SK-N-SH (cell line): ENCODE data around the gene ELOVL2. TPM values are rescaled to one million over a fixed set of nuclear protein-coding genes. Genes with fewer than 3 reads are reported as not detected.

Source experiments
- CTCF ChIA-PET: fragments of 300-600, 350-600 bp; formaldehyde crosslinking; extraction: SDS; loops from one replicate; lab custom pipeline; 2021; lab: Yijun Ruan, JAX
- POLR2A ChIA-PET: fragments of 350-600 bp; sonication (Branson Sonifier 250); formaldehyde crosslinking; extraction: SDS; loops from one replicate; lab custom pipeline; 2020; ENCODE audit warnings: antibody characterized with exemption, inconsistent platforms; lab: Yijun Ruan, JAX
- DNase-seq: peaks from one replicate; pipeline ENCODE4 v3.0.0; 2012
- H2AFZ ChIP-seq: fragments of 200-600 bp; sonication (generic); 2 replicates; pipeline ENCODE4 v1.8.1; 2016; ENCODE audit warnings: antibody characterized with exemption, mild to moderate bottlenecking, low read depth
- H3F3A ChIP-seq: fragments of 200-600 bp; sonication (generic); replicated peaks from 2 replicates; pipeline ENCODE3; 2016; ENCODE audit warnings: antibody characterized with exemption, mild to moderate bottlenecking; ENCODE audit not compliant: insufficient read depth
- H3K27ac ChIP-seq, 2 experiments: fragments of 200-500 bp in 1 of 2; fragments of 200-600 bp in 1 of 2; sonication (Bioruptor generic) in 1 of 2; sonication (generic), shearing (Covaris generic) in 1 of 2; 2 replicates each; pipeline versions ENCODE4 v1.5.1 to v1.6.1; 2014 to 2016; ENCODE audit warnings: low read depth in 2 of 2, inconsistent platforms in 1 of 2, low read length in 1 of 2, mild to moderate bottlenecking in 1 of 2, mixed read lengths in 1 of 2
- H3K27me3 ChIP-seq: fragments of 200-600 bp; sonication (generic), shearing (Covaris generic); 2 replicates; pipeline ENCODE4 v1.6.1; 2016; ENCODE audit warnings: mixed run types; ENCODE audit not compliant: insufficient read depth
- H3K36me3 ChIP-seq, 2 experiments: fragments of 200-500 bp in 1 of 2; fragments of 200-600 bp in 1 of 2; sonication (Bioruptor generic) in 1 of 2; sonication (generic) in 1 of 2; replicated peaks in 1 of 2; 2 replicates each; pipeline versions ENCODE3 to v1.5.1; 2014 to 2016; ENCODE audit warnings: low read length in 1 of 2, mild to moderate bottlenecking in 1 of 2; ENCODE audit not compliant: insufficient read depth in 2 of 2, control insufficient read depth in 1 of 2
- H3K4me1 ChIP-seq, 2 experiments: fragments of 200-500 bp in 1 of 2; fragments of 200-600 bp in 1 of 2; sonication (Bioruptor generic) in 1 of 2; sonication (generic), shearing (Covaris generic) in 1 of 2; 2 replicates each; pipeline versions ENCODE4 v1.5.1 to v1.6.1; 2014 to 2016; ENCODE audit warnings: low read depth in 1 of 2, low read length in 1 of 2, mixed run types in 1 of 2; ENCODE audit not compliant: insufficient read depth in 2 of 2, control insufficient read depth in 1 of 2
- H3K4me2 ChIP-seq: fragments of 200-600 bp; sonication (generic), shearing (Covaris generic); 2 replicates; pipeline ENCODE4 v1.6.1; 2017; ENCODE audit warnings: mixed run types
- H3K4me3 ChIP-seq, 2 experiments: fragments of 200-500 bp in 1 of 2; fragments of 200-600 bp in 1 of 2; sonication (Bioruptor generic) in 1 of 2; sonication (generic), shearing (Covaris generic) in 1 of 2; 2 replicates each; pipeline versions ENCODE4 v1.5.1 to v1.8.1; 2014 to 2016; ENCODE audit warnings: low read depth in 2 of 2, inconsistent platforms in 1 of 2, low read length in 1 of 2, mild to moderate bottlenecking in 1 of 2, mixed read lengths in 1 of 2, moderate library complexity in 1 of 2
- H3K79me2 ChIP-seq: fragments of 200-600 bp; sonication (generic); 2 replicates; pipeline ENCODE4 v1.8.1; 2017; ENCODE audit warnings: mild to moderate bottlenecking; ENCODE audit not compliant: insufficient read depth
- H3K9ac ChIP-seq: fragments of 200-600 bp; sonication (generic); 2 replicates; pipeline ENCODE4 v1.6.1; 2017; ENCODE audit warnings: mixed run types
- H3K9me2 ChIP-seq: fragments of 200-600 bp; sonication (generic); 2 replicates; pipeline ENCODE4 v1.6.1; 2017; ENCODE audit warnings: mixed run types
- H3K9me3 ChIP-seq: fragments of 200-600 bp; sonication (generic); 2 replicates; pipeline ENCODE4 v1.6.1; 2017; ENCODE audit warnings: mixed run types, mild to moderate bottlenecking, moderate library complexity
- H4K20me1 ChIP-seq: fragments of 200-600 bp; sonication (generic); 2 replicates; pipeline ENCODE4 v1.6.1; 2017; ENCODE audit warnings: mild to moderate bottlenecking, mixed run types; ENCODE audit not compliant: insufficient read depth
- ELF1 ChIP-seq: IDR thresholded peaks from 2 replicates; pipeline ENCODE4 v1.4.0; 2012
- EP300 ChIP-seq, 2 experiments: IDR thresholded peaks; 2 replicates each; pipeline versions ENCODE4 v1.4.0 to v1.6.1; 2012; ENCODE audit warnings: borderline replicate concordance in 1 of 2, low read depth in 1 of 2, low read length in 1 of 2
- FOSL2 ChIP-seq: IDR thresholded peaks from 2 replicates; pipeline ENCODE4 v1.4.0; 2012; ENCODE audit warnings: low read depth, mild to moderate bottlenecking, moderate library complexity, borderline replicate concordance
- FOXJ3 ChIP-seq: sonication (generic); formaldehyde crosslinking; IDR thresholded peaks from 2 replicates; pipeline ENCODE4 v1.5.1; 2020; ENCODE audit warnings: mild to moderate bottlenecking, missing genetic modification reagents
- GABPA ChIP-seq: IDR thresholded peaks from 2 replicates; pipeline ENCODE4 v1.4.0; 2012; ENCODE audit warnings: low read depth, mild to moderate bottlenecking
- GATA2 ChIP-seq: sonication (generic); formaldehyde crosslinking; IDR thresholded peaks from 2 replicates; pipeline ENCODE4 v1.5.0; 2020; ENCODE audit warnings: mild to moderate bottlenecking, missing genetic modification reagents
- NFIC ChIP-seq: IDR thresholded peaks from 2 replicates; pipeline ENCODE4 v1.4.0; 2012; ENCODE audit warnings: borderline replicate concordance
- POLR2AphosphoS5 ChIP-seq: IDR thresholded peaks from 2 replicates; pipeline ENCODE4 v1.6.1; 2012; ENCODE audit warnings: low read depth, low read length
- RAD21 ChIP-seq: IDR thresholded peaks from 2 replicates; pipeline ENCODE4 v1.6.1; 2012; ENCODE audit warnings: mild to moderate bottlenecking, low read length
- RCOR1 ChIP-seq: fragments of 150-350 bp; IDR thresholded peaks from 2 replicates; pipeline ENCODE4 v1.6.1; 2017; ENCODE audit warnings: antibody characterized with exemption, low read length
- RXRA ChIP-seq: IDR thresholded peaks from 2 replicates; pipeline ENCODE4 v1.4.0; 2012; ENCODE audit warnings: low read depth, mild to moderate bottlenecking, borderline replicate concordance
- WGBS: methylation state at CpG from one replicate; pipeline ENCODE4 v1.1.6; 2017; ENCODE audit warnings: low lambda C conversion rate; 5-methylcytosine and 5-hydroxymethylcytosine counted together
- polyA plus RNA-seq, 3 experiments: library from polyadenylated mRNA; depleted of rRNA; stranded (reverse); fragments of >200 nt; gene quantifications; 2 replicates each; pipeline ENCODE4 v1.2.3, GENCODE V29; 2012
- TF ChIP-seq, protein P1 (sequence below): IDR thresholded peaks from 2 replicates; pipeline ENCODE4 v1.4.0; 2012; ENCODE audit warnings: low read depth, borderline replicate concordance
- TF ChIP-seq, protein P2 (sequence below): fragments of 150-350 bp; IDR thresholded peaks from 2 replicates; pipeline ENCODE4 v1.6.1; 2017; ENCODE audit warnings: antibody characterized with exemption, low read length, low read depth, borderline replicate concordance
- TF ChIP-seq, protein P3 (sequence below): IDR thresholded peaks from 2 replicates; pipeline ENCODE4 v1.6.1; 2012; ENCODE audit warnings: mild to moderate bottlenecking, low read depth, low read length, moderate library complexity
- TF ChIP-seq, protein P4 (sequence below): fragments of 150-350 bp; IDR thresholded peaks from 2 replicates; pipeline ENCODE4 v1.6.1; 2016; ENCODE audit warnings: mild to moderate bottlenecking, low read depth, low read length
- TF ChIP-seq, protein P5 (sequence below): IDR thresholded peaks from 2 replicates; pipeline ENCODE4; 2012
- TF ChIP-seq, protein P6 (sequence below): fragments of 200-600 bp; sonication (generic); IDR thresholded peaks from 2 replicates; pipeline ENCODE4 v1.6.1; 2017; ENCODE audit warnings: antibody characterized with exemption, mild to moderate bottlenecking, moderate library complexity

Gene ELOVL2
- polyA plus RNA-seq, 1 of the 3 experiments (the other 2 are of a cell fraction), result 0.39 TPM

DNA sequence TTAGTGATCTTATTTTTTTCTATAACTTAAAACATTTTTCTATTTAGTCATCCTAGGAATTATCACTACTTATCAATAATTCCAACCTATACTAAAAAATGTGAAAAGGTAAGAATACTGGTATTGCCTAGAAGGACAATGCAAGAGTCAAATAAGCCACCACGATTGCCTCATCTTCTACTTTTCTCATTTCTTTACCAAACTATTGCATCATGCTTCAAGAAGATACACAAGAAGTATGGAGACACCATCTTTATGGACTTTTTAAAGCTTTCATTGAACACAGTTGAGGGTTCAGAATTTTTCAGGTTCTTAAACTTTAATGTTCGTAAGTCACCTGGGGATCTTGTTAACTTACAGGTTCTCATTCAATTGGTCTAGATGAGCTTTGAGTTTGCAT lies 25.9 kb downstream of the ELOVL2 start:
- H4K20me1 ChIP-seq, result no peaks in the 10 kb centered on the region
- no peak overlapping the region for H3K4me2 ChIP-seq
- no peak overlapping the region for H2AFZ ChIP-seq
- ChIA-PET POLR2A (no interaction called here), CTCF (interaction anchor here (0.7 to 1.4 kb wide), 3 partner anchors 25 to 51 kb away, joined by 3 read pairs; partner anchors contain the start of gene ELOVL2)
- no peak for DNase-seq
- H3F3A ChIP-seq, result no peaks in the 10 kb centered on the region
- H3K27ac ChIP-seq, result no peak overlapping the region
- WGBS, result 82% methylated on average over 2 of the region's 2 CpGs
- H3K9me3 ChIP-seq, result no peaks in the 10 kb centered on the region
- H3K4me1 ChIP-seq, result peaks cover 0 to 2% of the 10 kb centered on the region in 2 experiments; a peak in 2 of 4 replicates
- H3K36me3 ChIP-seq, result no peaks in the 10 kb centered on the region
- no peaks in the 10 kb centered on the region for H3K27me3 ChIP-seq
- no peak overlapping the region for H3K9ac ChIP-seq
- H3K9me2 ChIP-seq, result no peaks in the 10 kb centered on the region
- H3K79me2 ChIP-seq, result no peaks in the 10 kb centered on the region
- TF ChIP-seq RXRA (no peak), FOSL2 (no peak), ELF1 (no peak), RAD21 (no peak), NFIC (no peak), FOXJ3 (no peak), EP300 (IDR thresholded peaks at IDR 0.05; ENCODE audit: borderline replicate concordance in 1 of 2, low read depth in 1 of 2, low read length in 1 of 2) (no peak), POLR2AphosphoS5 (no peak), GABPA (no peak), RCOR1 (no peak), GATA2 (CRISPR knock-in tag) (no peak)
- TF ChIP-seq, protein P1, sequence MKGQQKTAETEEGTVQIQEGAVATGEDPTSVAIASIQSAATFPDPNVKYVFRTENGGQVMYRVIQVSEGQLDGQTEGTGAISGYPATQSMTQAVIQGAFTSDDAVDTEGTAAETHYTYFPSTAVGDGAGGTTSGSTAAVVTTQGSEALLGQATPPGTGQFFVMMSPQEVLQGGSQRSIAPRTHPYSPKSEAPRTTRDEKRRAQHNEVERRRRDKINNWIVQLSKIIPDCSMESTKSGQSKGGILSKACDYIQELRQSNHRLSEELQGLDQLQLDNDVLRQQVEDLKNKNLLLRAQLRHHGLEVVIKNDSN, result no peak
- TF ChIP-seq, protein P2, sequence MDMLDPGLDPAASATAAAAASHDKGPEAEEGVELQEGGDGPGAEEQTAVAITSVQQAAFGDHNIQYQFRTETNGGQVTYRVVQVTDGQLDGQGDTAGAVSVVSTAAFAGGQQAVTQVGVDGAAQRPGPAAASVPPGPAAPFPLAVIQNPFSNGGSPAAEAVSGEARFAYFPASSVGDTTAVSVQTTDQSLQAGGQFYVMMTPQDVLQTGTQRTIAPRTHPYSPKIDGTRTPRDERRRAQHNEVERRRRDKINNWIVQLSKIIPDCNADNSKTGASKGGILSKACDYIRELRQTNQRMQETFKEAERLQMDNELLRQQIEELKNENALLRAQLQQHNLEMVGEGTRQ, result no peak
- TF ChIP-seq, protein P3, sequence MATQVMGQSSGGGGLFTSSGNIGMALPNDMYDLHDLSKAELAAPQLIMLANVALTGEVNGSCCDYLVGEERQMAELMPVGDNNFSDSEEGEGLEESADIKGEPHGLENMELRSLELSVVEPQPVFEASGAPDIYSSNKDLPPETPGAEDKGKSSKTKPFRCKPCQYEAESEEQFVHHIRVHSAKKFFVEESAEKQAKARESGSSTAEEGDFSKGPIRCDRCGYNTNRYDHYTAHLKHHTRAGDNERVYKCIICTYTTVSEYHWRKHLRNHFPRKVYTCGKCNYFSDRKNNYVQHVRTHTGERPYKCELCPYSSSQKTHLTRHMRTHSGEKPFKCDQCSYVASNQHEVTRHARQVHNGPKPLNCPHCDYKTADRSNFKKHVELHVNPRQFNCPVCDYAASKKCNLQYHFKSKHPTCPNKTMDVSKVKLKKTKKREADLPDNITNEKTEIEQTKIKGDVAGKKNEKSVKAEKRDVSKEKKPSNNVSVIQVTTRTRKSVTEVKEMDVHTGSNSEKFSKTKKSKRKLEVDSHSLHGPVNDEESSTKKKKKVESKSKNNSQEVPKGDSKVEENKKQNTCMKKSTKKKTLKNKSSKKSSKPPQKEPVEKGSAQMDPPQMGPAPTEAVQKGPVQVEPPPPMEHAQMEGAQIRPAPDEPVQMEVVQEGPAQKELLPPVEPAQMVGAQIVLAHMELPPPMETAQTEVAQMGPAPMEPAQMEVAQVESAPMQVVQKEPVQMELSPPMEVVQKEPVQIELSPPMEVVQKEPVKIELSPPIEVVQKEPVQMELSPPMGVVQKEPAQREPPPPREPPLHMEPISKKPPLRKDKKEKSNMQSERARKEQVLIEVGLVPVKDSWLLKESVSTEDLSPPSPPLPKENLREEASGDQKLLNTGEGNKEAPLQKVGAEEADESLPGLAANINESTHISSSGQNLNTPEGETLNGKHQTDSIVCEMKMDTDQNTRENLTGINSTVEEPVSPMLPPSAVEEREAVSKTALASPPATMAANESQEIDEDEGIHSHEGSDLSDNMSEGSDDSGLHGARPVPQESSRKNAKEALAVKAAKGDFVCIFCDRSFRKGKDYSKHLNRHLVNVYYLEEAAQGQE, result no peak
- TF ChIP-seq, protein P4, sequence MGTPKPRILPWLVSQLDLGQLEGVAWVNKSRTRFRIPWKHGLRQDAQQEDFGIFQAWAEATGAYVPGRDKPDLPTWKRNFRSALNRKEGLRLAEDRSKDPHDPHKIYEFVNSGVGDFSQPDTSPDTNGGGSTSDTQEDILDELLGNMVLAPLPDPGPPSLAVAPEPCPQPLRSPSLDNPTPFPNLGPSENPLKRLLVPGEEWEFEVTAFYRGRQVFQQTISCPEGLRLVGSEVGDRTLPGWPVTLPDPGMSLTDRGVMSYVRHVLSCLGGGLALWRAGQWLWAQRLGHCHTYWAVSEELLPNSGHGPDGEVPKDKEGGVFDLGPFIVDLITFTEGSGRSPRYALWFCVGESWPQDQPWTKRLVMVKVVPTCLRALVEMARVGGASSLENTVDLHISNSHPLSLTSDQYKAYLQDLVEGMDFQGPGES, result no peak
- TF ChIP-seq, protein P5, sequence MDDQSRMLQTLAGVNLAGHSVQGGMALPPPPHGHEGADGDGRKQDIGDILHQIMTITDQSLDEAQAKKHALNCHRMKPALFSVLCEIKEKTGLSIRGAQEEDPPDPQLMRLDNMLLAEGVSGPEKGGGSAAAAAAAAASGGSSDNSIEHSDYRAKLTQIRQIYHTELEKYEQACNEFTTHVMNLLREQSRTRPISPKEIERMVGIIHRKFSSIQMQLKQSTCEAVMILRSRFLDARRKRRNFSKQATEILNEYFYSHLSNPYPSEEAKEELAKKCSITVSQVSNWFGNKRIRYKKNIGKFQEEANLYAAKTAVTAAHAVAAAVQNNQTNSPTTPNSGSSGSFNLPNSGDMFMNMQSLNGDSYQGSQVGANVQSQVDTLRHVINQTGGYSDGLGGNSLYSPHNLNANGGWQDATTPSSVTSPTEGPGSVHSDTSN, result no peak
- TF ChIP-seq, protein P6, sequence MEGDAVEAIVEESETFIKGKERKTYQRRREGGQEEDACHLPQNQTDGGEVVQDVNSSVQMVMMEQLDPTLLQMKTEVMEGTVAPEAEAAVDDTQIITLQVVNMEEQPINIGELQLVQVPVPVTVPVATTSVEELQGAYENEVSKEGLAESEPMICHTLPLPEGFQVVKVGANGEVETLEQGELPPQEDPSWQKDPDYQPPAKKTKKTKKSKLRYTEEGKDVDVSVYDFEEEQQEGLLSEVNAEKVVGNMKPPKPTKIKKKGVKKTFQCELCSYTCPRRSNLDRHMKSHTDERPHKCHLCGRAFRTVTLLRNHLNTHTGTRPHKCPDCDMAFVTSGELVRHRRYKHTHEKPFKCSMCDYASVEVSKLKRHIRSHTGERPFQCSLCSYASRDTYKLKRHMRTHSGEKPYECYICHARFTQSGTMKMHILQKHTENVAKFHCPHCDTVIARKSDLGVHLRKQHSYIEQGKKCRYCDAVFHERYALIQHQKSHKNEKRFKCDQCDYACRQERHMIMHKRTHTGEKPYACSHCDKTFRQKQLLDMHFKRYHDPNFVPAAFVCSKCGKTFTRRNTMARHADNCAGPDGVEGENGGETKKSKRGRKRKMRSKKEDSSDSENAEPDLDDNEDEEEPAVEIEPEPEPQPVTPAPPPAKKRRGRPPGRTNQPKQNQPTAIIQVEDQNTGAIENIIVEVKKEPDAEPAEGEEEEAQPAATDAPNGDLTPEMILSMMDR, result no peak
- H3K4me3 ChIP-seq, result no peak overlapping the region
